Stimulated activated CD4-positive, alpha-beta T cell treated with anti-CD3 and anti-CD28 coated beads, Interleukin-4, amount 100 ng/mL, for 24 hours (primary cell): ENCODE results near the gene HCFC1R1.

Experiments
- DNase-seq: peaks from one replicate; pipeline ENCODE4 v3.0.0-alpha.2; 2020

Gene HCFC1R1

DNA sequence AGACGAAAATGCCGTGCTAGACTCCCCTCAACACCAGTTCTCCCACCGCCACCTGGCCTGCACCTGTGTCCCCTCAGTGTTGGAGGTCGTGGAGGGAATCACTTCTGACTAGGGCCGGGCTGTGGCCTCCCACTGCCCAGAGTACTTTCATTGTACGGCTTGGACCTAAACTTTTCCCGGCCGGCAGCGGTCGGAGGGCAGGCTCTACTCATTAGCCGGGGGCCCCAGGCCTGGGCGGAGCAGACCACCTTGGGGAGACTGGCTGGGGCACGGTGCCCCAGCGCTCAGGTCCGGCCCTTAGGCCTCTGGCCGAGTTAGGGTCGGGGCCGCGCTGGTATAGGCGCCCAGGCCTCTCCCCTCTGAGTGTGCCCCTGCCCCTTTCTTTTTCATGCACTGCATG, 6.4 kb downstream of the HCFC1R1 start:
- no peak for DNase-seq

DNA sequence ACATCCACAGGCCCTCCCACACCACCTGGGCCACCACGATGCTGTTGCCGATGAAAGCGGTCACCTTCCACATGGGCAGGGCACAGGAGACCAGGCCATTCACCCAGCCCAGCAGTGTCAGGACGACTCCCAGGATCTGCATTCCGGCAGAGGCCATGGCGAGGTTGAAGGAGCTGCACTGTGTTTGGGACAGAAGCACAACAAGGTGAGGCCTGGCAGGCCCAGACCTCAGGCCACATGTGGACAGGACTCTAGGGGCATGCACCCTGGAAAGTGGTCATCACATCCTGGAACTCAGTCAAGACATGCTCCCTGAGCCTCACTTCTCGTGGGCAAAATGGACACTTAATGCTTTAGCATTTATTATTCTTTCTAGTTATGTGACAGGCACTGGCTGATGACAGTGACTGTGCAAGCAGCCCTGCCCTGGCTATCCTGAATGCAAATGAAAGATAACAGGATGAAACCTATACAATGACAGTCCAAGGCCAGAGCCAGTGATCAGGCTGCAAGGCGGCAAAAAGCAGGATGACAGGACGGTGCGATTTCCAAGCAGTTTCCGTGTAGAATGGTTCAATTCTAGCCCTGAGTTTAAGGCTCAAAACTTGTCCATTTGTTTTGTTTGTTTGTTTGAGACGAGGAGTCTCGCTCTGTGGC, 7.7 kb downstream of the HCFC1R1 start:
- DNase-seq: no peak

DNA sequence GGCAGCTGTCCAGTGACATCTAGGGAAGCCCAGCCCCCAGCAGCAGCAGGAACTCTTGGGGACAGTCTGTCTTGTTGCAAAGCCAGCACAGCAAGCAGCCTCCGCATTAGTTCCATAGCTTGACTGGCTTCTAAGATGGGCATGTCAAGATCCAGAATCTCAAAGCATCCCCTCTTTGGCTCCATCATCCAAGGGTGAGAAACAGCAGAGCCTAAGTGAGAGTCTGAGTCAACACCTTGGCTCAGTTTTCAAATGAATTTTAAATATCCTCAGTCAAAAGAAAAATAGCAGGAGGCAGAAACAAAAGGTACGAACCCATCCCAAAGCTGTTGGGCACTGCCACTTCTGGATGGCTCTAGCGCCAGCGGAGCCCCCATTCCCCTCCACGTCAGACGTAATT, 8.8 kb downstream of the HCFC1R1 start:
- DNase-seq: no peak

DNA sequence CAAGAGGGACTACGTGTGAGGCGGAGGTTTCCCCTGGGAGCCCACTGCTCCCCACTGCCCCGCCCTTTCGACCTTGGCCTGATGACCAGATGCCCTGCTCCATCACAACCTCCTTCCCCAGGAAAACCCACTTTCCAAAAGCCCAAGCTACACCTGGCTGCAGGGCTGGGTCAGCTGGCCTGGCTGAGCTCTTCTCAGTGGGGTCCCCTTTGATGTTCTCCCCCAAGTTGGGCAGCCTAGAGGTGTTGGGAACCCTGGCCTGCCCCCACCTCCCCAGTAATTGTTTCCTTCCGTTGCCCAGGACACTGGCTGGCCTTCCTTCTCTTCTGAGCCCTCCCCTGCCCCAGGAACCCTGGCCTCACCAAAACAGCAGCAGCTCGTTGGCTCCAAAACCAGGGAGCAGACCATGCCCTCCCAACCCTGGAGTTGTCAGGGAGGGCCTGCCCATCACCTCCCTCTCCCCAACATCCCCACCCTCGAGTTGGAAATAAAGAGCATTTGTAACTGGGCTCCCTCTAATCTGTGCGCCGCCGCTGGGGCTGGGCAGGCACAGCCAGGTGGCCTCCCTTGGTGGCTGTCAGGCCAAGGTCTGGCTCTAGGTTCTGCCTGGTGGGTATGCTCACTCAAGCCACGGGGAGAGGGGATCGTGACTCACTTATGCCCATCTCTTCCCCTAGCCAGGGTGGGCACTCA, 9.6 kb downstream of the HCFC1R1 start:
- no peak for DNase-seq

DNA sequence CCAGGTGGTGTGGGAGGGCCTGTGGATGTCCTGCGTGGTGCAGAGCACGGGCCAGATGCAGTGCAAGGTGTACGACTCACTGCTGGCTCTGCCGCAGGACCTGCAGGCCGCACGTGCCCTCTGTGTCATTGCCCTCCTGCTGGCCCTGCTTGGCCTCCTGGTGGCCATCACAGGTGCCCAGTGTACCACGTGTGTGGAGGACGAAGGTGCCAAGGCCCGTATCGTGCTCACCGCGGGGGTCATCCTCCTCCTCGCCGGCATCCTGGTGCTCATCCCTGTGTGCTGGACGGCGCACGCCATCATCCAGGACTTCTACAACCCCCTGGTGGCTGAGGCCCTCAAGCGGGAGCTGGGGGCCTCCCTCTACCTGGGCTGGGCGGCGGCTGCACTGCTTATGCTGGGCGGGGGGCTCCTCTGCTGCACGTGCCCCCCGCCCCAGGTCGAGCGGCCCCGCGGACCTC, 10.2 kb downstream of the HCFC1R1 start:
- DNase-seq: no peak

DNA sequence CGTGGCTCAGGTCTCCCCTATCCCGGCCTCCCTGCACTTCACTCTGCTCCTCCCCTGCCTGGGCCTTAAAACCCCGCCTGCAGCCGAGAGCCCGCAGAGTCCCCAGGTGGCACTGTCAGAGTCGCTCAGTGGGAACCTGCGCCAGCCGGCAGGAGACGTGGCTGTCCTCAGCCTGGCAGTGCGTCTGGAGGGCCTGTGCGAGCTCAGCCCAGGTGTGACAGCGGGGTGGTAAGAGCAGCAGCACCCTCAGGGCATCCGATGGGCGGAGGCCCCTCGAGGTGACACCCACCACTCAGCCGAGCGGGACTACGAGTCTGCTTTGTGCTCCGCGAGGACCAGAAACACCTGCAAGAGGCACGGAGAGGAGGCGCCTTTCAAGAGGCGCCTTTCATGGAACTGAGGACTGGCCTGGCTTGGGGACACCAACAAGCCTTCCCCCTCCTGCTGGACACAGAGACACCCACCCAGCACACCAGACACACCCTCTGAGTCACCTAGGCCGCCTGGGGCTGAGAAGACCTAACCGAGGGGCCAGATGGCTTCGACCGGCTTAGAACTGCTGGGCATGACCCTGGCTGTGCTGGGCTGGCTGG, 10.8 kb downstream of the HCFC1R1 start, which contains the start of gene CLDN9:
Gene CLDN9 (plus strand): TSS at position 96 of the 593 bp plus-strand sequence. CDS start 440 bp downstream, at position 536.
- DNase-seq: no peak

DNA sequence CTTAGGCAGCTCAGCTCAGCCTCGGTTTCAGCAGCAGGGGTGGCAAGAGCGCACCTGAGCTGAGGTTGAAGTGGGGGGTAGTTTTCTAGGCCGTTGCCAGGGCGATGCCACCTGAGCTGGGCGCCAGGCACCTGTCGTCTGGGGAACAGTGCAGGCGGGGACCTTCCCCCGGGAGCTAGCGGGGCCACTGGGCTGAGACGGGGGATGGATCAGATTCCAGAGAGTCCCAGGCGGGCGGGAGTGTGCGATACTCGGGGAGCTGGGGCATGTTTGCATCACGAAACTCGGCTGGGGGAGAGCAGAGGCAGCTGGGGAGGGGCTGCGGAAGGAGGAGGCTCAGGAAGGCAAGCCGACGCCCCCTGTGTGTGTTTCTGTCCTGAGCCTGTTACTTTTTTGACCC, 11.5 kb downstream of the HCFC1R1 start:
- no peak for DNase-seq

DNA sequence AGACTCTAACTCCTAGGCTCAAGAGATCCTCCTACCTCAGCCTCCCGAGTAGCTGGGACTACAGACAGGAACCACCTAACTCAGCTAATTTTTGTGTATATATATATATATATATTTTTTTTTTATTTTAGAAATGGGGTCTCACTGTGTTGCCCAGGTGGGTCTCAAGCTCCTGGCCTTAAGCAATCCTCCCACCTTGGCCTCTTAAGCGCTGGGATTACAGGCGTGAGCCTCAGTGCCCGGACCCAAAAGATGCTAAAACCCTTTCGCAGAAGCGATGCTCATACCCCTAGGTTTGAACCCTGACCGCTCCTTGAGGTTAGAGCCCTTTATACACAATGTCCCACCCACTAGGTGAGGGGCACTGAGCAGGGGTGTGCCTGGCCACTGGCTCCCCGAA, 13.2 kb downstream of the HCFC1R1 start:
- no peak for DNase-seq

DNA sequence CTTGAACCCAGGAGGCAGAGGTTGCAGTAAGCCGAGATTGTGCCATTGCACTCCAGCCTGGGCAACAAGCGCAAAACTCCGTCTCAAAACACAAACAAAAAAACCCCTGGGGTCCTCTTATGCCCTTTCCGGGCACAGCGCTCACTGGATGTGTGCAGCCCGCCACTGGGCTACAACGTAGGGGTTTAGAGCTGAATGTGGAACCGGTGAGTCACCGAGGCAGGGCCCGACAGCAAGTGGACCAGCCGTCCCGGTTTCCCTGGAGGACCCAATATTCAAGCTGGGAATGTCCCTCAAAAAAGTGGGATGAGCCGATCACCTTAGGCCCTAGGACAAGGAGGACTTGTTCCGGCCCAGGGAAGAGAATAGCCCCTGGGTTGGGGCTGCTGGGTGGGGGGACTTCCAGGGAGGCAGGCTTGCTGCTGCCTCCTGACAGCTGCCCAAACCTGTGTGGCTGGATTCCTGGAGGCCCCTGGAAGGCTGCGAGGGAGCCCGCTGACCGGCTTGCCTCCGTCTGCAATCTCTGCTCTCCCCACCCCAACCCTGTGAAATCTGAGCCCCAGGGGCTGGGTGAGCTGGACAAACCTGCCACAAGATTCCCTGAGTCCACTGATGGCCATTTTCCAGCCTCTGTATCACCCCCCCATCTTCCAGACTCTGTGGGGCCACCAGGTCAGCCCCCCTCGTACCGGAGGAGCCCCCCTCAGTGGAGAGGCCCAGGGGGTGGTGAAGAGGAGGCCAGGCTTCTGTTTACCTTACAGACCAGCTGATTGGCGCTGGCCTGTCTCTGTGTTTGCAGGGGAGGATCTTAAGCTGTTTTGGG, 14.0 kb downstream of the HCFC1R1 start:
- no peak for DNase-seq

DNA sequence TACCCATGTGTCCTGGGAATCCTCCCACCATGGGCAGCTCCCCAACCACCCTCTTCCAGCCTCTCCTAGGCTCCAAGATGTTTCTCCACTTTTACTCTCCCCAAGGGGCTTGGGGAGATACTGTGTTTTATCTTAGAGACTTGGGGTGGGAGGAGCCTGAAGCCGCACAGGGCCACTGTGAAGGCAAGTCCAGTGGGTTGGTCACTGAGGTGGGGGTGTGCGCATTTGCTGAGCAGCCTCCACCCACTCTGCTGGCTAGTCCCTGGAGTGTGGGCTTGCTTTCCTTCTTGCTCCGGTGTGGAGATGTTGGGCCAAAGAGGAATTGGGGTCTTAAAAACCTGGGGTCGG, 15.1 kb downstream of the HCFC1R1 start:
- no peak for DNase-seq

DNA sequence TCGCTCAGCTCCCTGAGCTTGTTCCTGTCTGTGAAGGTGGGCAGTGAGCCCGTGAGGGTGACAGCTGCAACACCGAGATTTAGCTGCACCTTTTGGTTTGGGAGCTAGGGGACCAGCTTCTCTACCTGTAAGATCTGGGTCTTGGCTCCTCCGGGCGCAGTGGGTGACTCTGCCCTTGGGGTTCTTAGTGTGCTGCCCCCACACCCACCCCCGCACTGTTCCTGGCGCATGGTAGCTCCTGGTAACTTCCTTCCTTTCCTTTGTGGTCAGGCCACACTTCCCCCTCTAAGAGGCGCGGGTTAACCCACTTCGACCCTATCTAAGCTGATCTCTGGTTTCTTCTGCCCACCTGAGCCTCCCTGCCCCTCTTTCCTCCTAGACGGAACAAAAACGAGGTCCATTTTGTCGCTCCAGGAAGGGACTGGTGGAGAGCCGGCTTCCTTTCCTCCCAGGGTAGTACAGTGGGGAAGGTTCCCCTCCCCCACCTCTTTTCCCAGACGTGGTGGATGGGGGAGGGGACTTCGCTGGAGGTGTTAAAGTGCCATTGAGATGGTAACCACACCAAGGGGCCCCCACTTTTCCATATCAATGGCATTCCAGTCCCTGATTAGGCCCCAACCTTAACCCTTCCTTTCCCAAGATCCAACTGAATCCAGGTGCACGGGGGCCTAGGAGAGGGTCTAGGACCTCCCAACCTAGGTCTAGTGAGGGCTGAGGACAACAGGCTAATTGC, 15.6 kb downstream of the HCFC1R1 start:
- DNase-seq: no peak

DNA sequence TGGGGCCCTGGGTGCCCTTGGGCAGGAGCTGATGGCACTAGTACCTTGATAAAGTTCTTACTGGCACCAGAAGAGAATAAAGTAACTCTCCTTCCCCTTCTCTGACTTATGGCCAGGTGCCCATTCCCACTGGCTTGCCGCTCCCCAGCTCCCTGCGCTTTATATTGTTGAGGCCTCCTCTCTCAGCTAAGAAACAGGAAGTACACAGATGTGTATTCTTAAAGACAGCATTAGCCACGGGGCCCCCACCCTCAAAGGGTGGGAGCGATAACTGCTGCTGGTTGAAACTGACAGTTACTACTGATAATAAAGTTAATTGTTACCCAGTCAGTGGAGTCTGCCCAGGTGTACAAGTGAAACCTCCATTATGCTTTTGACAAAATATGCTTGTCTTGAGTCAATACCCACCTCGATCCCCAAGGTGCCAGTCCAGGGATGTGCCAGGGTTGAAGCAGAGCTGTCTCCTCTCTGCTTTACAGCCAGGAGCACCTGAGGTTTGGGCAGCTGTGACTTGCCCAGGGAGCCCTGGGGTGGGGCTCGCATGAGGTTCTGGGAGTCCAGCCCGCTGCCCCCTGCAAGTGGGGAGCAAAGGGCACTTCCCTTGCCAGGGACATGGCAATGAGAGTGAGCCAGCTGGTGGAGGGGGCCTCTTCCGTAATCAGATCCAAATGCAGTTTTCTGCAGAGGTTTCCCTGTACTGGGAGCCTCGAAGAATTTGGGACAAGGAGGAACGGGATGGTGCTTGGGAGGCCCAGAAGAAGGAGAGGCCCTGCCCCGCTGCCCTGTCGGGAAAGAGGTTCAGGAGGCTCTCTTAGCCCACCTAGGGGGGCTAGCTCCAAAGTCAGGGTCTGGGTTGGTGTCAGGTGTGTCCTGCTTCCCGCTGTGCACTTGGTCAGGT, 16.4 kb downstream of the HCFC1R1 start:
- no peak for DNase-seq

DNA sequence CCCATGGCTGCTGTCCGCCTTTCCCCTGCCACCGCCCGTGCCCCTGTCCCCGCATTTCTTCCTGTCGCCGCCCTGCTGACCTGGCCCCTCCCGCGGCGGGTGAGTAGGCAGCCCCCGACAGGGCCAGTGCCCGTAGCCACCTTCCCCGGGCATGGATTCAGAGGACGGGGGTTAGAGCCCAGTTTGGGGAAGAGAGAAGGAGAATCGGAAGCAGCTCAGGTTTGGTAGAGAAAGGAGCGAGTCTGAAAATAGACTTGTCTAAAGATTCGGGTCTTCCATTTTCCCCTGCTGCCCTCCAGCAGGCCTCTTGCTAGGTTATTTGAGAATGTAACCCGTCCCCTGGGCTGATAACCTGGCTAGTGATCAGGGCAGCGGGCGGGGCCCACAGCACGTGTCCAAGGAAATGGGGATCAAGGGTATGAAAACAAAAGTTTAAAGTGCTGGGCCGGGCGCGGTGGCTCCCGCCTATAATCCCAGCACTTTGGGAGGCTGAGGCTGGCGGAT, 18.9 kb downstream of the HCFC1R1 start:
- no peak for DNase-seq

DNA sequence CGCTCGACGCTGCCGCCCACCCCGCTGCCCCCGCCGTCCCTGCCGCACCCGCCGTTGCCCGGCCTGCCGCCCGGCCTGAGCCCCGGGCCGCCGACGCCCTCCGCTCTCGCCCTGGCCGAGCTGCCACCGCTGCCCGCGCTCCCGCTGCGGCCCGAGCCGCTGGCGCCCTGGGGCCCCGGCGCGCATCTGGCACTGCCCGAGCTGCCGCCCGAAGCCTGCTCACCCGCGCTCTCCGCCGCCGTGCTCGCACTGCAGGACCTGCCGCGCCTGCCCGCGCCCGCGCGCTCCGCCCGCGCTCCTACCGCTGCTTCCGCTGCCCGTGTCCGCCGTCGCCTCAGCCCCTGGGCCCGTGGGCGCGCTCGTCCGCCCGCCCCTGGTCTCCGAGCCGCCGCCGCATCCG, 19.4 kb downstream of the HCFC1R1 start:
- DNase-seq: no peak

DNA sequence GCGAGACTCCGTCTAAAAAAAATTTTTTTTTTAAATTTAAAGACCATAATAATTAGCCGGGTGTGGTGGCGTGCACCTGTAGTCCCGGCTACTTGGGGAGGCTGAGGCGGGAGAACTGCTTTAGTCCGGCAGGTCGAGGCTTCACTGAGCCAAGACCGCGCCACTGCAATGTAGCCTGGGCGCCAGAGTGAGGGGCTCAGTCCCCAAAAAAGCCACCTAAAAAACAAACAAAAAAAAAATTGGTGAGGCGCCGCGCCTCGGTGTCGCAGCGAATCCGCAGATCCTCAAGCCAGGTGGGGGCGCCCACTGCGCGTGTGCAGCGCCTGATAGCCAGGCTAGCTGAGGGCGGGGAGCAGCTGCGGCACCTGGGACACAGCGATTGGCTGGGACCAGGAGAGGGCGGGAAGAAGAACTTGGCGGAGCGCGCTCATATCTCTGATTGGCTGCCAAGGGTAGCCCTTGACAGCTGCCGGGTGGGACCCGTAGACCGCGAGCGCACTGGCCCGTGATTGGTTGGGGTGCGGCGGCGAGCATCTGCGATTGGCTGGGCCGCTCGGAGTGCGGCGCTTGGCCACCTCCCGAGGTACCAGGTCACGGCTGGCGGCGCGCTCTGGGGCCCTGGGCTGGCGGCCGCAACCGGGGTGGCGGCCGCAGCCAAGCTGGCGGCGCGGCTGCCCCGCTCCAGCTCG, 20.0 kb downstream of the HCFC1R1 start:
- peak; percentile 97 for DNase-seq

DNA sequence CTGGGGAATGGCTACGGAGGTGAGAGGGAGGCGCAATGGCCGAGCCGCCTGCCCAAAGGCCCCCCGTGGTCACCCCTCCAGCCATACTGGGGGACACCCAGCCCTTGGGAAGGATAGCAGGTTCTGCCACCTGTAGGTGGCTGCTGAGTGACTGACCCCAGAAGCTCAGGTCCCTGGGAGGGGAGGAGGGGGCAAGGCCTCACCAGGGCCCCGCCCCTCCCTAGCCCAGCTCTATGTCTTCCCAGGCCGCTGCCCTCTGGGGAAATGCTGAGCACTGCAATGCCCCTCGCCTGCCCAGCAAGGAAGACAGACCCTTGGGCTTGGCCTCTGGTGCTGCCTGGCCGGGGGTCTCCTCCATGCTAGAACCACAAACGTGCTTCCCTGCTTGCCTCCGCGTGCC, 22.4 kb downstream of the HCFC1R1 start:
- no peak for DNase-seq

DNA sequence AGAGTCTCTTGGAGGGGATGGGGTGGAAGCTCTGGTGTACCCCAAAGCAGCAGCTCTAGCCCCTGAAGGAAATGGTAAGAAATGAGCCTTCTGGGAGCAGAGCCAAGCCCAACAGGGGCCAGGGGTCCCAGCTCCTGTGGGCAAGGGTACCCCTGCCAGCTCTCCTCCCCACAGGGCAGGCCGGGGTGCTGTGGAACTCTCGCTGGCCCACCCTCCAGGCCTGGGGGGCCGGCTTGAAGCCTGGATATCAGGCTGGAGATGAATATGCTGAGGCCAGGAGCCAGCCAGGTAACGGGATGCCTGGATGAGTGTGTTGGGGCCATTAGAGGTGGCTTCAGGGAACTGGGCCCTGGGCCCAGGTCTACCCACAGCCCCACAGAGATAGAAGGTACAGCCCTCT, 23.2 kb downstream of the HCFC1R1 start:
- no peak for DNase-seq

DNA sequence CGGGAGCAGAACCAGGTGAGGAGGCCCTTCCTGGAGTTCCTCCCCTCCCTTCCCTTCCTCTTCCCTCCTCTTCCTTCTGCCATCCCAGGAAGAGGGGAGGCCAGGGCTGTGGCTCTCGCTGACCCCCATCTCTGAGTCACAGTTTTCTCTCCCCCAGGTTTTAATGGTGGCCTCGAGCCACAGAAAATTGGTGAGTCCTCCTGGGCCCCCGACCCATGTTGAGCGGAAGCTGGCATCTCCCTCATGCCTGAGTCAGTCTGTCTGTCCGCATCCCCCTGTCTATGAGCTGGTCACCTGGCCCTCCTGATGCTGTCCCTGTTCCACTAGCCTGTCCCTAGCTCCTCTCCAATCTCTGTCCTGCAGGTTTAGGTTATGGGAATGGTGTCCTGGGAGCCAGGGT, 23.8 kb downstream of the HCFC1R1 start:
- no peak for DNase-seq

DNA sequence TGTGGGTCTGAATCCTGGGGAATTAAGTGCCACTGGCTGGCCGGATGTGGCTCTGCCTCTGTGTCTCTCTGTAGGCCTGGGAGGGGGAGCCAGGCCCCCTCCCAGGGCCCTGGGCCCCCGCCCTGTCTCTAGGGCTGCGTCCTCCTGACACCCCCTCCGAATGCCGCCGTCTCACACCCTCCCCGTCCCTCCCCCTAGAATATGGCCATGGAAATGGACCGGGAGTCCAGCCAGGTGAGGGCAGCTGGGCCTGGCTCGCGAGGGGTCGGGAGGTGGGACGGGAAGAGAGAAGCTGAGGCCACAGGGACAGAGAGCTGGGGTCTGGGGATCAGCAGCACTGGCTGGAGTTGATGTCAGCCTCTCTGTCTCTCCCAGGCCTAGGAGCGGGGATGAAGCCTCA, 27.4 kb downstream of the HCFC1R1 start:
- no peak for DNase-seq

DNA sequence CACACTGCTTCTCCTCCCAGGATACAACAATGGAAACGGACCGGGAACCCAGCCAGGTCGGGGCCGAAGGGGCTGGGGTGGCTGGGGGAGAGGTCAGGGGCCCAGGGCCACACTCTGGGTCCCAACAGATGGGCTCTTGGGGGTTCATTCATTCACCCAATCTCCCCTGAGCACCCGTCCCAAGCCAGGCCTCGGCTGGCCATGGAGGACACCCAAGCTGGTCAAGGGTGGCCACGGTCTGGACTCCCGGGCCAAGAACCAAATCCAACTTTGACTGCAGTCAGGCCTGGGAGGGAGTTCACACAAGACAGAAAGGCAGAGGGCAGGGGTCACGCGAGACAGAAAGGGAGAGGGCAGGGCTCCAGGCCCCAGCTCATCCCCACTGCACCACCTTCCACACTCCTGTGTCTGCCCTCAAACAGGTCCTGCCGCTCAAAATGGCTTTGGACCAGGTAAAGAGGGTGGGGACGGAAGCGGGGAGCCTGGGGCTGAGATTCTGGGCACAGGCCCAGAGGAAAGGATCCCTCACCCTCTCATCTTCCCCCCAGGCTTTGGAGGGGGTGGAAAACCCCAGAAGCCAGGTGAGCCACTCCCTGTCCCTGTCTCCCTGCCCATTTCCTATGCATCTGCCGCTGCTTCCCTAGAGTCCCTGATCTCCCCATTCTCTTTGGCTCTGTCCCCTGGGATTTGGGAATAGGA, 31.2 kb downstream of the HCFC1R1 start:
- DNase-seq: no peak
